HTERT RPE-1 (cell line): ENCODE results near the gene ACSF2.
"Not testable (repeated sequence)": the region's sequence is repeated elsewhere in the genome, so short reads cannot be mapped to it uniquely, and the experiment has no call there.

Experiments used
- in situ Hi-C: fragments of 300-500 bp; cut with MboI; formaldehyde crosslinking; loops from 4 replicates; pipeline ENCODE4 v1.14.3; 2020; ENCODE audit warnings: low sequenced_read_pairs

The ACSF2 gene, protein sequence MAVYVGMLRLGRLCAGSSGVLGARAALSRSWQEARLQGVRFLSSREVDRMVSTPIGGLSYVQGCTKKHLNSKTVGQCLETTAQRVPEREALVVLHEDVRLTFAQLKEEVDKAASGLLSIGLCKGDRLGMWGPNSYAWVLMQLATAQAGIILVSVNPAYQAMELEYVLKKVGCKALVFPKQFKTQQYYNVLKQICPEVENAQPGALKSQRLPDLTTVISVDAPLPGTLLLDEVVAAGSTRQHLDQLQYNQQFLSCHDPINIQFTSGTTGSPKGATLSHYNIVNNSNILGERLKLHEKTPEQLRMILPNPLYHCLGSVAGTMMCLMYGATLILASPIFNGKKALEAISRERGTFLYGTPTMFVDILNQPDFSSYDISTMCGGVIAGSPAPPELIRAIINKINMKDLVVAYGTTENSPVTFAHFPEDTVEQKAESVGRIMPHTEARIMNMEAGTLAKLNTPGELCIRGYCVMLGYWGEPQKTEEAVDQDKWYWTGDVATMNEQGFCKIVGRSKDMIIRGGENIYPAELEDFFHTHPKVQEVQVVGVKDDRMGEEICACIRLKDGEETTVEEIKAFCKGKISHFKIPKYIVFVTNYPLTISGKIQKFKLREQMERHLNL

GRCh38 chr17:50425682-50426471 lies at the start of gene ACSF2:
TSS of gene ACSF2 (plus strand) at chr17:50426218. CDS start at chr17:50426262, 44 bp downstream.
- in situ Hi-C loops, result no loop called here

- in situ Hi-C loops, result no loop called here
Observed at GRCh38 chr17:50379351-50380132, 46.5 kb upstream of the ACSF2 start.

DNA sequence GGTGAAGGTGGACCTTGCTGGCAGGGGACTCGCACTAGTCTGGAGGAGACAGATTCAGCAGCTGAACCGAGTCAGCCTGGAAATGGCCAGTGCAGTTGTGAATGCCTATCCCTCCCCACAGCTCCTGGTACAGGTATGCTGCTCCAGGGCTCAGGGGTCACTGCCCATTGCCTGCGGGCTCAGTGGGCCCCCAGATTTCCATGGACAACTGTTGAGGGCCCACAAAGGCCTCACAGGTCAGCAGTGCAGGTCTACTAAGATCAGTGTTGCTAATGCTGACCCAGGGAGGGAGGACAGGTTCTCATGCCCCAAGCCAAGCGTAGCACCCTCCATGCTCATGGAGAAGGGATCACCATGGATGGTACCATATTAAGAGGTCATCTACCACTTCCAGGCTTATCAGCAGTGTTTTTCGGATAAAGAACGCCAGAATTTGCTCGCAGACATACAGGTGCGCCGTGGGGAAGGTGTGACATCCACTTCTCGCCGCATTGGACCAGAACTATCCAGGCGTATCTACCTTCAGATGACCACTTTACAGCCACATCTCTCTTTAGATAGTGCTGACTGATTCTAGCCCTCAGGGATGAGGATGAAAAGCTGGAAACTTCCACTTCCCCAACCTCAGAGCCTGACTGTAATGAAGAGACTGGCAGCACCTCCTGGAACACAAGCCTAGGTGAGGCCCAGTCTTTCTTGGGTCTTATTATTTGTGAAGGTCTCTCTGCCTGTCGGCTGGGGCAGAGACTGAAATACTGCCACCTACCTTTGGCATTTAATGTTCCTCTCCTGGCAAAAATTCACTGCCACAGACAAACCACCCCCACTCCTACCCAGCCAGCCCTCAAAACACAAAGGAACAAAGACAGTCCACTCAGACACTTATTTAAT lies 45.4 kb upstream of the ACSF2 start:
- in situ Hi-C loops, result no loop called here

- in situ Hi-C loops, result no loop called here
Observed at GRCh38 chr17:50381260-50381815, 44.7 kb upstream of the ACSF2 start.

DNA sequence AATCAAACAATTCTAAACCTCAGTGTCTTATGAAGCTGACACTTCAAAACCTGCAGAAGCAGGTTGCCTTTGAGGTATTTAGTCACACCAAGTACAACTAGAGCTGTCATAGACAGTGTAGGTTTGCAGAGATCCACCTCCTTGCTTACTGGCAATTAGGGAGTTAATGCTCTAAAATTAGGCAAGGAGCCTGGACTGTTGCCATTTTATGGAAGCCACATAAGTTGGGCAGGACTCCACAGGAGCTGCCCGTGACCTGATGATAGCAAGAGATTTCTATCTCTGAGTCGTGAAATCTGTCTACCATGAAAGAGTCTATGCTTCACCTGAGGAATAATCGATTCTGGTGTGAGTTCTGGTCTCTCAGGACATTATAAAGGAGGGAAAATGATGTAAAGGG lies 44.1 kb upstream of the ACSF2 start:
- in situ Hi-C loops, result no loop called here

GRCh38 chr17:50382931-50383330 lies 43.1 kb upstream of the ACSF2 start:
- in situ Hi-C loops, result no loop called here

- in situ Hi-C loops, result no loop called here
Observed at GRCh38 chr17:50386510-50386909, 39.5 kb upstream of the ACSF2 start.

DNA sequence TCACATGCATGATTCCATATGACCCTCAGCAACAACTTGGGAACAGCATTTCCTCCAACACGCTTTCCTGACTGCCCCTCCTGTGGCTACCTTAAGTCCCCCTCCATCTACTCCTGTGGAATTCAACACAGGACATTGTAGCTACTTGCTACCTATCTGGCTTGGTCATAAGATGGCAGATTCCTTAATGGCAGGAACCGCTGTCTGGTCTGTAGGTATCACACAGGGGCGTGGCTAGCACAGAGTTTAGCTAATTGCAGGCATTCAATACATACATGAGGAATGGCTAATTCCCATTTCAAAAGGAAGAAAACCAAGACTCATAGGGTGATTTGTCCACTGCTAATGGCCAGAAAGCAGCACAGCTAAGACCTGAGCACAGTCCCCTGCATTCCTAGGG lies 37.3 kb upstream of the ACSF2 start:
- in situ Hi-C loops, result no loop called here

GRCh38 chr17:50389534-50389933 lies 36.5 kb upstream of the ACSF2 start:
- in situ Hi-C loops, result no loop called here

DNA sequence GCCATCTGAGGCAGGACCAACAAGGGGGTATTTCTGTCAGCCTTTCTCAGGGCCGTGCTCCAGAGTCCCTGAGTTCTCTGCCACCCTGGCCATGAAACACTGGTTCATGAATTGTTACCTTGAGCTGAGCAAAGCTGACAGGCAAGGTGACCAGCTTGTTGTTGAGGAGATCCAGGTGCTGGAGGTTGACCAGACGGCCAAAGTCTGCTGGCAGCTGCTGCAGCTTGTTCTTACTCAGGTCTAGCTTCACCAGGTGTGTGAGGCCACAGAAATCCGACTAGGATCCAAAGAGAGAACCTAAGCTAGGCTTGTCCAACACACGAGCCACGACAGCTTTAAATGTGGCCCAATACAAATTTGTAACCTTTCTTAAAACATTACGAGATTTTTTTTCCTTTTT lies 33.4 kb upstream of the ACSF2 start:
- in situ Hi-C loops, result no loop called here

GRCh38 chr17:50393700-50394099 lies 32.3 kb upstream of the ACSF2 start:
- in situ Hi-C loops, result no loop called here

DNA sequence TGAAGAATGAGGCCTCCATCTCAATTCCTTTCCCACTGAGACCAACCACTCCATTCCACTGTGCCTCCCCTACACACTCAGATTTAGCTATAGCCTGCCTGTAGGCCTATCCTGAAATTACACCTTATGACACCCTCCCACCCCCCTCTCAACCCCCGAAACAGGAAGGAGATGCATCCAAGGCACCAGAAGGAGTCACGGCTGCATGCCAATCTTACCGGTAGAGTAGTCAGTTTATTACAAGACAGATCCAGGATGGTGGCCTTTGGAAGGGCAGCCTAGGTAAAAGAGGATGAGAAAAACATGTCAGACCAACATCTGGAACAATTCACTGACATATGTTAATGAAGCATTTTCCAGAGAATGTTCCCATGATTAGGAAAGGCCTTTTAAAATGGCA lies 31.3 kb upstream of the ACSF2 start:
- in situ Hi-C loops, result no loop called here

GRCh38 chr17:50396261-50397110 lies 29.5 kb upstream of the ACSF2 start:
- in situ Hi-C loops, result no loop called here

GRCh38 chr17:50397111-50397918 lies 28.7 kb upstream of the ACSF2 start, which contains the start of gene LRRC59:
TSS of gene LRRC59 (minus strand) at chr17:50397523. CDS start at chr17:50397317, 206 bp downstream.
- in situ Hi-C loops, result no loop called here

DNA sequence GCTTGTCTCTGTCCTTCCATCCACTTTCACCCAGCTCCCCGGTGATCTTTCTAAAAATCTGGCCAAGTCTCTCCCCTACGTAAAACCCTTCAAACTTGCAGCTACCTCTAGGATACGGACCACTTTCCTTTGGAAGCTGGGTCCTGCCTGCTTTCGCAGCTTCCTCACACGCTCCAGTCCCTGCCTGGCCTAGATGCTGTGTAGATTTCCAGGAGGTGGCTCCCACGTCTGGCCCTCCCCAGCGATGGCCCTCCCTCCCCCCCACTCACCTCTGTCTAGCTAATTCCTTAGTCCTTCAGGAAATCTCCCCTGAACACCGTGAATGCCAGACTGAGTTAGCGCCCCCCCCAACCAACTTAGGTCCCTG lies 28.1 kb upstream of the ACSF2 start:
- in situ Hi-C loops, result no loop called here

- in situ Hi-C loops, result not testable (repeated sequence)
Observed at GRCh38 chr17:50398672-50399071, 27.3 kb upstream of the ACSF2 start.

DNA sequence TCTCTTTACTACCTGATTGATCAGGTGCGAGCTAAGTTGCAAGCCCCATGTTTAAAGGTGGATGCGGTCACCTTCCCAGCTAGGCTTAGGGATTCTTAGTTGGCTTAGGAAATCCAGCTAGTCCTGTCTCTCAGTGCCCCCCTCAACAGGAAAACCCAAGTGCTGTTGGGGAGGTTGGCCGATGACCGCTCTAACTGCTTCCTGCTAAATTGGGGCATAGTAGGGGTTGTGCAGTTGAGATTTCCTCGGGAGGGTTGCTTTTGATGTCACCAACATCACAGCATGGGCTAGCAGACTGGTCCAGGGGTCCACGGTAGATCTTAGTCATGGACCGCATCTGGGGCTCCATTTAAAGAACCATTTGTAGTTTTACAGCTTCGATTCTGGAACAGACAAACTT lies 26.4 kb upstream of the ACSF2 start:
- in situ Hi-C loops, result not testable (repeated sequence)

DNA sequence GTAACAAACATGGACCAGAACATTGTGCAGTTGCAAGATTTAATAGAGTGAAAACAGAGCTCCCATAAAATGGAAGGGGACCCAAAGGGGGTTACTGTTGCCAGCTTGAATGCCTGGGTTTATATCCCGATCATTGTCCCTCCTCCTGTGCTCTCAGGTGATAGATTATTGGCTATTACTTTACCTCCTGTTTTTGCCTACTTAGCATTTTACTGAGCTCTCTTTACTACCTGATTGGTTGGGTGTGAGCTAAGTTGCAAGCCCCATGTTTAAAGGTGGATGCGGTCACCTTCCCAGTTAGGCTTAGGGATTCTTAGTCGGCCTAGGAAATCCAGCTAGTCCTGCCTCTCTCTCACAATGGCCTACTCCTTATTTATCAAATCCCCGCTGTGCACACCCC lies 20.7 kb upstream of the ACSF2 start:
- in situ Hi-C loops, result not testable (repeated sequence)
